GM23338 (cell line): ENCODE data around the gene DLG2. TPM values are rescaled to one million over a fixed set of nuclear protein-coding genes. Genes with fewer than 3 reads are reported as not detected.
A peak's percentile ranks its signal among the peaks of the same experiment; 100 is the strongest.

Experiments
- ATAC-seq: fragments of 200-7000 bp; cut with Tn5 transposase; 3 replicates; pipeline ENCODE4 v1.9.1; 2020
- DNase-seq: peaks from one replicate; pipeline ENCODE4 v3.0.0-alpha.2; 2015; ENCODE audit warnings: low spot score
- H2AFZ ChIP-seq: fragments of 200-600 bp; sonication (generic); 2 replicates; pipeline ENCODE4 v1.8.0; 2016; ENCODE audit warnings: antibody characterized with exemption, mild to moderate bottlenecking, moderate library complexity
- H3F3A ChIP-seq: fragments of 200-600 bp; sonication (generic); replicated peaks from 2 replicates; pipeline ENCODE4 v1.8.0; 2017; ENCODE audit warnings: antibody characterized with exemption, mixed run types, low read depth
- H3K27ac ChIP-seq: fragments of 200-600 bp; sonication (generic); 2 replicates; pipeline ENCODE4 v1.6.1; 2016; ENCODE audit warnings: low read depth
- H3K27me3 ChIP-seq: fragments of 200-600 bp; sonication (generic); 2 replicates; pipeline ENCODE4 v1.8.0; 2016; ENCODE audit warnings: mild to moderate bottlenecking, mixed run types, moderate library complexity; ENCODE audit not compliant: insufficient read depth
- H3K36me3 ChIP-seq: fragments of 200-600 bp; sonication (generic); 2 replicates; pipeline ENCODE4 v1.8.0; 2016; ENCODE audit warnings: mild to moderate bottlenecking; ENCODE audit not compliant: insufficient read depth
- H3K4me1 ChIP-seq: fragments of 200-600 bp; sonication (generic); 2 replicates; pipeline ENCODE4 v1.8.0; 2016; ENCODE audit warnings: mild to moderate bottlenecking, moderate library complexity; ENCODE audit not compliant: insufficient read depth
- H3K4me2 ChIP-seq: fragments of 200-600 bp; sonication (generic); 2 replicates; pipeline ENCODE4 v1.7.1; 2017; ENCODE audit warnings: mixed run types
- H3K4me3 ChIP-seq: fragments of 200-600 bp; sonication (generic); 2 replicates; pipeline ENCODE4 v1.6.1; 2016; ENCODE audit warnings: mixed run types
- H3K79me2 ChIP-seq: fragments of 200-600 bp; sonication (generic); replicated peaks from 2 replicates; pipeline ENCODE4 v1.8.0; 2017; ENCODE audit warnings: mild to moderate bottlenecking; ENCODE audit not compliant: insufficient read depth
- H3K9me2 ChIP-seq: fragments of 200-600 bp; sonication (generic); 2 replicates; pipeline ENCODE4 v1.8.0; 2017; ENCODE audit not compliant: insufficient read depth
- H4K20me1 ChIP-seq: fragments of 200-600 bp; sonication (generic); replicated peaks from 2 replicates; pipeline ENCODE4 v1.8.0; 2017; ENCODE audit warnings: mild to moderate bottlenecking; ENCODE audit not compliant: insufficient read depth
- H3K27ac Mint-ChIP-seq: 2 replicates; pipeline ENCODE4 v1.8.0; 2020; ENCODE audit warnings: inconsistent platforms, mild to moderate bottlenecking, moderate library complexity, mixed read lengths
- H3K27me3 Mint-ChIP-seq: 3 replicates; pipeline ENCODE4 v1.8.0; 2022; ENCODE audit warnings: low read depth, mild to moderate bottlenecking, moderate library complexity, mixed read lengths, inconsistent platforms; ENCODE audit not compliant: insufficient read depth, poor library complexity
- H3K36me3 Mint-ChIP-seq: 3 replicates; pipeline ENCODE4 v1.8.0; 2021; ENCODE audit warnings: low read depth, mild to moderate bottlenecking, inconsistent platforms, moderate library complexity, mixed read lengths
- H3K4me1 Mint-ChIP-seq: 3 replicates; pipeline ENCODE4 v1.8.0; 2020; ENCODE audit warnings: mild to moderate bottlenecking, inconsistent platforms, mixed read lengths
- H3K4me3 Mint-ChIP-seq: 3 replicates; pipeline ENCODE4 v1.8.0; 2021; ENCODE audit warnings: moderate library complexity, mild to moderate bottlenecking, inconsistent platforms, mixed read lengths
- H3K9me3 Mint-ChIP-seq: 3 replicates; pipeline ENCODE4 v1.8.0; 2020; ENCODE audit warnings: moderate library complexity, mild to moderate bottlenecking, inconsistent platforms, mixed read lengths
- CTCF ChIP-seq, 2 experiments: fragments of 200-600 bp in 1 of 2; sonication (generic) in 1 of 2; conservative IDR thresholded peaks; 2 replicates each; pipeline versions ENCODE4 v1.5.1 to v1.6.1; 2016 to 2017; ENCODE audit warnings: antibody characterized with exemption in 2 of 2, low read depth in 2 of 2, mild to moderate bottlenecking in 2 of 2, moderate library complexity in 1 of 2
- ETS1 ChIP-seq: IDR thresholded peaks from 2 replicates; pipeline ENCODE4 v1.6.1; 2016; ENCODE audit warnings: antibody characterized with exemption
- JUNB ChIP-seq: IDR thresholded peaks from one replicate; pipeline ENCODE4 v1.6.1; 2016; ENCODE audit warnings: antibody characterized with exemption; ENCODE audit not compliant: unreplicated experiment
- NANOG ChIP-seq: IDR thresholded peaks from 2 replicates; pipeline ENCODE4 v1.6.1; 2016; ENCODE audit warnings: antibody characterized with exemption, borderline replicate concordance
- POLR2AphosphoS5 ChIP-seq: IDR thresholded peaks from 2 replicates; pipeline ENCODE4 v1.6.1; 2016; ENCODE audit warnings: antibody characterized with exemption, low read depth
- STAT1 ChIP-seq: IDR thresholded peaks from one replicate; pipeline ENCODE4 v1.6.1; 2016; ENCODE audit warnings: antibody characterized with exemption; ENCODE audit not compliant: unreplicated experiment
- ZNF331 ChIP-seq: fragments of 250-450 bp; sonication (Bioruptor Pico); IDR thresholded peaks from 2 replicates; pipeline ENCODE4 v1.5.0; 2020; ENCODE audit warnings: low read depth, mild to moderate bottlenecking, moderate library complexity
- polyA plus RNA-seq: library from polyadenylated mRNA; unstranded; fragments of >200 nt; fragmentation: Nextera tagmentation; extraction: Ambion mirVana; gene quantifications from 2 replicates; pipeline ENCODE4 v1.2.1, GENCODE V29; 2016
- total RNA-seq: library from RNA; depleted of rRNA; stranded (reverse); fragments of >200 nt; shearing (Covaris generic); gene quantifications from 2 replicates; pipeline ENCODE4 v1.2.3, GENCODE V29; 2014

DLG2 gene
- total and polyA plus RNA-seq, 2 experiments from 2014 or later: 19.8 to 21.5 TPM

- no peak overlapping the region for H2AFZ ChIP-seq
- H3K27ac Mint-ChIP-seq: no peak overlapping the region
- no peaks in the 10 kb centered on the region for H3K36me3 ChIP-seq
- no peak overlapping the region for H3K4me3 Mint-ChIP-seq
- H3K4me3 ChIP-seq: no peak overlapping the region
- no peaks in the 10 kb centered on the region for H3K27me3 ChIP-seq
- no peaks in the 10 kb centered on the region for H3K9me2 ChIP-seq
- H3K9me3 Mint-ChIP-seq: peaks cover 3% of the 10 kb centered on the region; the same call in 2 of the 3 replicates
- 0 out of 2 replicates have a peak, but pooled peaks cover 7% of the 10 kb centered on the region for H3K4me1 ChIP-seq
- H3K4me2 ChIP-seq: 0 out of 2 replicates have a peak overlapping the region, but pooled peaks have one; percentile 50
- no peaks in the 10 kb centered on the region for H3K79me2 ChIP-seq
- no peak for TF ChIP-seq STAT1
- TF ChIP-seq POLR2AphosphoS5: no peak
- peak; percentile 56; the same call in 1 of the 2 replicates for TF ChIP-seq NANOG
- no peak for TF ChIP-seq ZNF331 (CRISPR knock-in tag)
- no peak for TF ChIP-seq JUNB
- H4K20me1 ChIP-seq: no peaks in the 10 kb centered on the region
- H3K27ac ChIP-seq: no peak overlapping the region
- no peaks in the 10 kb centered on the region for H3K36me3 Mint-ChIP-seq
- ATAC-seq: no peak
- H3K27me3 Mint-ChIP-seq: peaks cover 4% of the 10 kb centered on the region
- peaks cover 5% of the 10 kb centered on the region; the same call in 2 of the 3 replicates for H3K4me1 Mint-ChIP-seq
- no peak for DNase-seq
- H3F3A ChIP-seq: no peaks in the 10 kb centered on the region
Measured at GRCh38 chr11:84157639-84158038, 1469.5 kb downstream of the DLG2 start.

GRCh38 chr11:84146826-84147225, 1480.3 kb downstream of the DLG2 start:
- Histone ChIP-seq H4K20me1 (no peaks in the 10 kb centered on the region), H2AFZ (no peak overlapping the region), H3K4me2 (no peak overlapping the region), H3K79me2 (no peaks in the 10 kb centered on the region), H3K27me3 (no peaks in the 10 kb centered on the region), H3K27ac (no peak overlapping the region), H3K36me3 (no peaks in the 10 kb centered on the region), H3K4me3 (no peak overlapping the region), H3K4me1 (no peaks in the 10 kb centered on the region), H3K9me2 (no peaks in the 10 kb centered on the region), H3F3A (no peaks in the 10 kb centered on the region)
- no peak overlapping the region for H3K27ac Mint-ChIP-seq
- ATAC-seq: peak; percentile 43
- H3K4me1 Mint-ChIP-seq: peaks cover 6% of the 10 kb centered on the region
- peak; percentile 15 for DNase-seq
- peaks cover 2% of the 10 kb centered on the region for H3K27me3 Mint-ChIP-seq
- no peaks in the 10 kb centered on the region for H3K9me3 Mint-ChIP-seq
- no peak overlapping the region for H3K4me3 Mint-ChIP-seq
- TF ChIP-seq ZNF331 (CRISPR knock-in tag) (no peak), CTCF (conservative IDR thresholded peaks at IDR 0.05; ENCODE audit: low read depth in 2 of 2) (peak; percentile 40 to 54)
- H3K36me3 Mint-ChIP-seq: no peaks in the 10 kb centered on the region

- Mint-ChIP-seq H3K36me3 (no peaks in the 10 kb centered on the region), H3K9me3 (no peaks in the 10 kb centered on the region)
- H2AFZ ChIP-seq: no peak overlapping the region
- TF ChIP-seq STAT1 (no peak), ETS1 (no peak), JUNB (no peak)
Measured at GRCh38 chr11:84145616-84146185, 1481.4 kb downstream of the DLG2 start.

More at GRCh38 chr11:84145616-84146185, 1481.4 kb downstream of the DLG2 start:
- Histone ChIP-seq H3K4me1 (no peaks in the 10 kb centered on the region), H3K27ac (no peak overlapping the region), H4K20me1 (no peaks in the 10 kb centered on the region), H3F3A (no peaks in the 10 kb centered on the region), H3K36me3 (no peaks in the 10 kb centered on the region), H3K27me3 (no peaks in the 10 kb centered on the region), H3K4me2 (no peak overlapping the region), H3K9me2 (no peaks in the 10 kb centered on the region), H3K79me2 (no peaks in the 10 kb centered on the region), H3K4me3 (no peak overlapping the region)
- no peak overlapping the region for H3K4me3 Mint-ChIP-seq
- no peak for DNase-seq
- peak overlapping the region; percentile 41 for H3K27ac Mint-ChIP-seq
- peaks cover 8% of the 10 kb centered on the region for H3K4me1 Mint-ChIP-seq
- ATAC-seq: no peak
- H3K27me3 Mint-ChIP-seq: peaks cover 2% of the 10 kb centered on the region
